Stimulated activated CD8-positive, alpha-beta memory T cell treated with anti-CD3 and anti-CD28 coated beads, Interleukin-7, amount 100 ng/mL, for 48 hours (primary cell): Measurements from ENCODE around the gene GSTA4.
"Not testable (repeated sequence)": the region's sequence is repeated elsewhere in the genome, so short reads cannot be mapped to it uniquely, and the experiment has no call there.

ENCODE experiments used
- DNase-seq, 2 donors: peaks; one replicate each; pipeline ENCODE4 v3.0.0-alpha.2; 2020; ENCODE audit warnings: low read depth in 1 of 2; ENCODE audit errors: extremely low read depth in 1 of 2

Gene GSTA4

GRCh38 chr6:53014744-53015143 is 19.7 kb upstream of the GSTA4 start:
- no peak for DNase-seq

GRCh38 chr6:53014063-53014462 is 19.0 kb upstream of the GSTA4 start:
- no peak for DNase-seq

GRCh38 chr6:53011979-53012378 is 16.9 kb upstream of the GSTA4 start:
- DNase-seq: no peak

- no peak for DNase-seq
Observed at GRCh38 chr6:53010504-53010903, 15.4 kb upstream of the GSTA4 start.

GRCh38 chr6:53009511-53009910 is 14.4 kb upstream of the GSTA4 start:
- DNase-seq: no peak

- no peak for DNase-seq
Observed at GRCh38 chr6:53009056-53009455, 14.0 kb upstream of the GSTA4 start.

- DNase-seq: not testable (repeated sequence)
Observed at GRCh38 chr6:53008192-53008687, 13.2 kb upstream of the GSTA4 start.

GRCh38 chr6:53005663-53006250 is 10.7 kb upstream of the GSTA4 start:
- no peak for DNase-seq

GRCh38 chr6:52999456-52999855 is 4.4 kb upstream of the GSTA4 start:
- no peak for DNase-seq

GRCh38 chr6:52998603-52999002 is 3.5 kb upstream of the GSTA4 start:
- no peak for DNase-seq

- DNase-seq: peak in 1 of 2 donors; percentile 8
Observed at GRCh38 chr6:52995913-52996645, 995 bp upstream of the GSTA4 start.

GRCh38 chr6:52994839-52995088 is 320 bp downstream of the GSTA4 start:
- peak in 1 of 2 donors; percentile 12 for DNase-seq

- no peak for DNase-seq
Observed at GRCh38 chr6:52994031-52994838, 849 bp downstream of the GSTA4 start.

GRCh38 chr6:52992980-52993920 is 1.8 kb downstream of the GSTA4 start:
- no peak for DNase-seq

- no peak for DNase-seq
Observed at GRCh38 chr6:52990342-52990741, 4.7 kb downstream of the GSTA4 start.

GRCh38 chr6:52985228-52985627 is 9.9 kb downstream of the GSTA4 start:
- DNase-seq: no peak

GRCh38 chr6:52984247-52984646 is 10.8 kb downstream of the GSTA4 start:
- peak in 1 of 2 donors; percentile 31 for DNase-seq

- DNase-seq: no peak
Observed at GRCh38 chr6:52983159-52983848, 11.8 kb downstream of the GSTA4 start.

GRCh38 chr6:52982680-52983079 is 12.4 kb downstream of the GSTA4 start:
- DNase-seq: no peak

GRCh38 chr6:52981222-52981900 is 13.7 kb downstream of the GSTA4 start:
- no peak for DNase-seq
